ENCODE data around the gene ENTREP3.

Gene ENTREP3

GRCh38 chr1:155297384-155297783, 42.1 kb upstream of the ENTREP3 start:
- Histone ChIP-seq H3K27me3 (ENCODE audit: insufficient read depth, poor library complexity, severe bottlenecking) (peaks cover 12% of the 10 kb centered on the region), H3K4me3 (replicated peaks; ENCODE audit: insufficient read depth, low read length) (no peak overlapping the region), H3K27ac (replicated peaks) (no peak overlapping the region)
- no peak for TF ChIP-seq SPI1 (IDR thresholded peaks at IDR 0.05; ENCODE audit: borderline replicate concordance, low read depth)
- TF ChIP-seq, protein P1, sequence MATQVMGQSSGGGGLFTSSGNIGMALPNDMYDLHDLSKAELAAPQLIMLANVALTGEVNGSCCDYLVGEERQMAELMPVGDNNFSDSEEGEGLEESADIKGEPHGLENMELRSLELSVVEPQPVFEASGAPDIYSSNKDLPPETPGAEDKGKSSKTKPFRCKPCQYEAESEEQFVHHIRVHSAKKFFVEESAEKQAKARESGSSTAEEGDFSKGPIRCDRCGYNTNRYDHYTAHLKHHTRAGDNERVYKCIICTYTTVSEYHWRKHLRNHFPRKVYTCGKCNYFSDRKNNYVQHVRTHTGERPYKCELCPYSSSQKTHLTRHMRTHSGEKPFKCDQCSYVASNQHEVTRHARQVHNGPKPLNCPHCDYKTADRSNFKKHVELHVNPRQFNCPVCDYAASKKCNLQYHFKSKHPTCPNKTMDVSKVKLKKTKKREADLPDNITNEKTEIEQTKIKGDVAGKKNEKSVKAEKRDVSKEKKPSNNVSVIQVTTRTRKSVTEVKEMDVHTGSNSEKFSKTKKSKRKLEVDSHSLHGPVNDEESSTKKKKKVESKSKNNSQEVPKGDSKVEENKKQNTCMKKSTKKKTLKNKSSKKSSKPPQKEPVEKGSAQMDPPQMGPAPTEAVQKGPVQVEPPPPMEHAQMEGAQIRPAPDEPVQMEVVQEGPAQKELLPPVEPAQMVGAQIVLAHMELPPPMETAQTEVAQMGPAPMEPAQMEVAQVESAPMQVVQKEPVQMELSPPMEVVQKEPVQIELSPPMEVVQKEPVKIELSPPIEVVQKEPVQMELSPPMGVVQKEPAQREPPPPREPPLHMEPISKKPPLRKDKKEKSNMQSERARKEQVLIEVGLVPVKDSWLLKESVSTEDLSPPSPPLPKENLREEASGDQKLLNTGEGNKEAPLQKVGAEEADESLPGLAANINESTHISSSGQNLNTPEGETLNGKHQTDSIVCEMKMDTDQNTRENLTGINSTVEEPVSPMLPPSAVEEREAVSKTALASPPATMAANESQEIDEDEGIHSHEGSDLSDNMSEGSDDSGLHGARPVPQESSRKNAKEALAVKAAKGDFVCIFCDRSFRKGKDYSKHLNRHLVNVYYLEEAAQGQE (IDR thresholded peaks at IDR 0.05; ENCODE audit: insufficient replicate concordance, low read depth) = no peak
- no peak for TF ChIP-seq CTCF (IDR thresholded peaks at IDR 0.05; ENCODE audit: insufficient read depth, low read length)
- TF ChIP-seq POLR2AphosphoS5 (IDR thresholded peaks at IDR 0.05; ENCODE audit: low read depth) = no peak
- no peak for TF ChIP-seq GABPA (IDR thresholded peaks at IDR 0.05; ENCODE audit: low read depth)
- no peak for DNase-seq (ENCODE audit: low read depth in 1 of 2, low spot score in 1 of 2)

DNA sequence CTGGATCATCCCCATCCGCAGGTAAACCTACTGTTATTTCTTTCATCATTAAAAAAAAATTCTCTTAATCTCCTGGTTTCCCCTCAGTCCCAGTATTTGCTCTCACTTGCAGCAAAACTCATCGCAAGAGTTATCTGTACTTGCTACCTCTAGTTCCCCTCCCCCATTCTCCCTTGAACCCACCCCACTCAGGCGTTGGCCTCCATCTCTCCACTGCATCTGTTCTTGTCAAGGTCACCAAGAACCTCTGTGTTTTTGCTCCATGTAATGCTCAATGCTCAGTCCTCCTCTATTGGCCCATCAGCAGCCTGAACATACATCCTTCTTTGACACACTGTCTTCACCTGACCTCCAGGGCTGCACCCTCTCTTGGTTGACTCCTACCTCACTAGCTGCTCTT, 41.4 kb upstream of the ENTREP3 start:
- no peak for TF ChIP-seq POLR2AphosphoS5 (IDR thresholded peaks at IDR 0.05; ENCODE audit: low read depth)
- no peak for TF ChIP-seq SPI1 (IDR thresholded peaks at IDR 0.05; ENCODE audit: borderline replicate concordance, low read depth)
- TF ChIP-seq, protein P1 (IDR thresholded peaks at IDR 0.05; ENCODE audit: insufficient replicate concordance, low read depth) = no peak
- TF ChIP-seq GABPA (IDR thresholded peaks at IDR 0.05; ENCODE audit: low read depth) = no peak
- no peak for TF ChIP-seq CTCF (IDR thresholded peaks at IDR 0.05; ENCODE audit: insufficient read depth, low read length)
- no peak for DNase-seq (ENCODE audit: low read depth in 1 of 2, low spot score in 1 of 2)
- H3K27ac ChIP-seq (replicated peaks) = no peak overlapping the region
- peaks cover 12% of the 10 kb centered on the region for H3K27me3 ChIP-seq (ENCODE audit: insufficient read depth, poor library complexity, severe bottlenecking)
- no peak overlapping the region for H3K4me3 ChIP-seq (replicated peaks; ENCODE audit: insufficient read depth, low read length)

DNA sequence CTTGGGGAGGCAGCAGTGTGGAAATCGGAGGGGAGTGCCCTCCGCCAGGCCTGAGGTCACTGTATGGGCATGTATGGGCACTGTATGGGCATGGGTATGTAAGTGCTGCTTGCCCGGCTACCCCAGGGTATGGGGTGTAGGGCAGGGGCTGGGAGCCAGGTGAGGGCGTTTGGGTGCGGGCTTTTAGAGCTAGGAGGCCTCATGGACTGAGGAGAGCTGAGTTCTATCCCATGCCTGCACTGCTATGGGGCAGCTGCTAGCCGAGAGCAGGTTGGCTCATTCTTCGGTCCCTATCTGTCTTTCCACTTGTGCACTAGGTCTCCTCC, 40.6 kb upstream of the ENTREP3 start:
- no peak overlapping the region for H3K4me3 ChIP-seq (replicated peaks; ENCODE audit: insufficient read depth, low read length)

More for the DNA sequence above, 40.6 kb upstream of the ENTREP3 start:
- TF ChIP-seq CTCF (IDR thresholded peaks at IDR 0.05; ENCODE audit: insufficient read depth, low read length) (no peak), GABPA (IDR thresholded peaks at IDR 0.05; ENCODE audit: low read depth) (no peak), POLR2AphosphoS5 (IDR thresholded peaks at IDR 0.05; ENCODE audit: low read depth) (no peak), SPI1 (IDR thresholded peaks at IDR 0.05; ENCODE audit: borderline replicate concordance, low read depth) (no peak)
- H3K27ac ChIP-seq (replicated peaks) = no peak overlapping the region
- no peak for DNase-seq (ENCODE audit: low read depth in 1 of 2, low spot score in 1 of 2)
- H3K27me3 ChIP-seq (ENCODE audit: insufficient read depth, poor library complexity, severe bottlenecking) = peaks cover 12% of the 10 kb centered on the region
